B cell (primary cell): ENCODE measurements around the gene FYCO1. TPM values are rescaled to one million over a fixed set of nuclear protein-coding genes. Genes with fewer than 3 reads are reported as not detected.
A peak's percentile ranks its signal among the peaks of the same experiment; 100 is the strongest.

ENCODE experiments used
- ATAC-seq: fragments of 200-7000 bp; cut with Tn5 transposase; one replicate; pipeline ENCODE4 v1.10.0; 2021; ENCODE audit warnings: low read depth, mild to moderate bottlenecking, moderate number of reproducible peaks, moderate library complexity
- CTCF ChIA-PET: fragments of 350-600 bp; sonication (Branson Sonifier 250); formaldehyde crosslinking; loops from one replicate; lab custom pipeline; 2021; ENCODE audit warnings: antibody characterized with exemption, inconsistent platforms; lab: Charles Lee
- POLR2A ChIA-PET: fragments of 350-600 bp; sonication (Branson Sonifier 250); formaldehyde crosslinking; loops from one replicate; lab custom pipeline; 2021; ENCODE audit warnings: antibody characterized with exemption; lab: Charles Lee
- DNase-seq: peaks from one replicate; pipeline ENCODE4 v3.0.0; 2013
- H2AFZ ChIP-seq: 2 replicates; pipeline ENCODE4 v1.6.1; 2012; ENCODE audit warnings: mild to moderate bottlenecking, low read depth, low read length; ENCODE audit not compliant: insufficient read depth, poor library complexity, severe bottlenecking
- H3K27ac ChIP-seq, 2 donors: 1 replicate in 1 of 2; 2 replicates in 1 of 2; pipeline ENCODE4 v1.5.1; 2012 to 2013; ENCODE audit warnings: low read length in 2 of 2, mild to moderate bottlenecking in 2 of 2, moderate library complexity in 1 of 2
- H3K27me3 ChIP-seq, 4 experiments: fragments of 200-600 bp in 1 of 4; sonication (generic) in 1 of 4; replicated peaks in 1 of 4; 1 replicate in 2 of 4; 2 replicates in 2 of 4; pipeline versions ENCODE4 v1.6.1 to v1.7.0; 2013 to 2016; ENCODE audit warnings: low read length in 3 of 4, mild to moderate bottlenecking in 2 of 4, mixed read lengths in 1 of 4, moderate library complexity in 1 of 4; ENCODE audit not compliant: insufficient read depth in 4 of 4, control insufficient read depth in 3 of 4; ENCODE audit errors: control extremely low read depth in 1 of 4
- H3K36me3 ChIP-seq, 2 experiments: replicated peaks in 1 of 2; 1 replicate in 1 of 2; 2 replicates in 1 of 2; pipeline versions ENCODE4 v1.6.1 to v1.7.1; 2013; ENCODE audit warnings: low read length in 1 of 2; ENCODE audit not compliant: insufficient read depth in 2 of 2, control insufficient read depth in 1 of 2; ENCODE audit errors: control extremely low read depth in 1 of 2, extremely low read depth in 1 of 2
- H3K4me1 ChIP-seq, 2 donors: fragments of 200-600 bp in 1 of 2; sonication (generic) in 1 of 2; 1 replicate in 1 of 2; 2 replicates in 1 of 2; pipeline versions ENCODE4 v1.5.1 to v1.6.1; 2013 to 2017; ENCODE audit warnings: low read length in 2 of 2; ENCODE audit not compliant: control insufficient read depth in 2 of 2, insufficient read depth in 2 of 2
- H3K4me2 ChIP-seq: replicated peaks from 2 replicates; pipeline ENCODE3; 2012; ENCODE audit warnings: mild to moderate bottlenecking, low read depth, low read length; ENCODE audit not compliant: poor library complexity, severe bottlenecking
- H3K4me3 ChIP-seq, 5 experiments: fragments of 200-600 bp in 1 of 5; sonication (generic) in 1 of 5; 1 replicate in 3 of 5; 2 replicates in 2 of 5; pipeline versions ENCODE4 v1.5.1 to v1.7.0; 2011 to 2016; ENCODE audit warnings: low read length in 4 of 5, mild to moderate bottlenecking in 4 of 5, low read depth in 2 of 5, control low read depth in 1 of 5, moderate library complexity in 1 of 5; ENCODE audit not compliant: insufficient read depth in 1 of 5; ENCODE audit errors: control extremely low read depth in 1 of 5, extremely low read depth in 1 of 5
- H3K79me2 ChIP-seq: fragments of 200-600 bp; sonication (generic); one replicate; pipeline ENCODE4 v1.6.0; 2016; ENCODE audit warnings: low read length; ENCODE audit not compliant: control insufficient read depth, insufficient read depth
- H3K9ac ChIP-seq: fragments of 200-600 bp; sonication (generic); 2 replicates; pipeline ENCODE4 v1.6.1; 2017; ENCODE audit warnings: mild to moderate bottlenecking, low read length, moderate library complexity
- H3K9me3 ChIP-seq, 3 donors: one replicate each; pipeline versions ENCODE4 v1.6.1 to v1.7.1; 2013; ENCODE audit warnings: low read length in 2 of 3; ENCODE audit not compliant: control insufficient read depth in 2 of 3, insufficient read depth in 1 of 3; ENCODE audit errors: control extremely low read depth in 1 of 3
- H4K20me1 ChIP-seq: 2 replicates; pipeline ENCODE4 v1.6.0; 2012; ENCODE audit warnings: mild to moderate bottlenecking, low read length; ENCODE audit not compliant: insufficient read depth, control insufficient read depth, poor library complexity, severe bottlenecking
- H3K27ac Mint-ChIP-seq: one replicate; pipeline ENCODE4 v1.8.0; 2021; ENCODE audit warnings: mixed read lengths
- H3K27me3 Mint-ChIP-seq: one replicate; pipeline ENCODE4 v1.8.0; 2021; ENCODE audit warnings: mixed read lengths
- H3K4me1 Mint-ChIP-seq: one replicate; pipeline ENCODE4 v1.8.0; 2021; ENCODE audit warnings: mixed read lengths
- H3K4me3 Mint-ChIP-seq: one replicate; pipeline ENCODE4 v1.8.0; 2021; ENCODE audit warnings: mixed read lengths
- H3K9me3 Mint-ChIP-seq: one replicate; pipeline ENCODE4 v1.8.0; 2022; ENCODE audit warnings: mixed read lengths; ENCODE audit not compliant: insufficient read depth
- EZH2 ChIP-seq: IDR thresholded peaks from 2 replicates; pipeline ENCODE4 v1.6.1; 2012; ENCODE audit warnings: borderline replicate concordance, low read depth, mild to moderate bottlenecking, moderate library complexity, low read length; ENCODE audit not compliant: insufficient read depth, poor library complexity, severe bottlenecking
- whole genome bisulfite sequencing: methylation state at CpG from one replicate; pipeline ENCODE4 v1.1.5; 2013; ENCODE audit warnings: missing lambda C conversion rate; ENCODE audit not compliant: insufficient coverage; 5-methylcytosine and 5-hydroxymethylcytosine counted together
- intact Hi-C: fragments of 100-400 bp; cut with micrococcal nuclease; formaldehyde crosslinking; loops from one replicate; pipeline ENCODE4 v1.10.0; 2022
- polyA plus RNA-seq: library from polyadenylated mRNA; depleted of rRNA; stranded (reverse); fragments of >200 nt; gene quantifications from 2 replicates; pipeline ENCODE4 v1.2.3, GENCODE V29; 2012
- total RNA-seq, 2 donors: library from RNA; stranded (reverse); fragments of 120-200 nt in 1 of 2; gene quantifications; 1 replicate in 1 of 2; 2 replicates in 1 of 2; pipeline versions ENCODE4 v1.2.3 to v1.2.4, GENCODE V29; 2013 to 2022
- TF ChIP-seq, protein P1 (sequence below): fragments of 200-600 bp; IDR thresholded peaks from one replicate; pipeline ENCODE4 v1.8.0; 2022; ENCODE audit warnings: antibody characterized with exemption, mild to moderate bottlenecking

Gene FYCO1
- total and polyA plus RNA-seq, 2 donors (not counting 1 experiment from before 2014, with no cell fraction given), result 5.4 to 16.7 TPM

DNA sequence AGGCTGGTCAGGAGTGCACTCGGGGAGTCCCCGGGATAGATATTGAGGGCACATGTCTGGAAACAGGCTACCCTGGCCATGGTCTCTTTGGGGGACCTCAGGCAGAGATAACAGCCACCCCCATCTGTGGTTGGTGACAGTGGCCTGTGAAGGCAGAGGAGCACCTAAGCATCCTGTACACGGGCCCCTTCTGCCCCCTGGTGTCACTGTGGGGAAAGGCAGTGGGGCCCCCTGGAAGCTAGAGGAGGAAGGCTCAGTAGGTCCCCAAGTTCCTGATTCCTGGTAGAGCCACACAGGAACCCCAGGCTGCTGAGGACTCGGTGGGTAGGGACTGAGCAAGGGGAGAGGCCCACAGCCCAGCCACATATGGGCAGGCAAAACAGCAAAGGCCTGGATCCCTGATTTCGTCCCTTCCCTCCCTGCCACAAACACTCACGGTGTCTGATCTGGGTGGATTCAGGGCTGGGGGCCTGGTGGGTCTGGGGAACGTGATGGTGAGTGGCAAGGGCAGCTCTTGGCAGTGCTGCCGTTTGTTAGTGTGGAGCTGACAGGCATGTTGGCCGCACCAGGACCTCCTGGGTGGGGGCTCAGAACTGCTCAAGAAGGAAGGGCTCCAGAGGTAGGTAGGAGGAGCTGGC lies 66.5 kb downstream of the FYCO1 start:
- TF ChIP-seq EZH2, result no peak
- TF ChIP-seq, protein P1, sequence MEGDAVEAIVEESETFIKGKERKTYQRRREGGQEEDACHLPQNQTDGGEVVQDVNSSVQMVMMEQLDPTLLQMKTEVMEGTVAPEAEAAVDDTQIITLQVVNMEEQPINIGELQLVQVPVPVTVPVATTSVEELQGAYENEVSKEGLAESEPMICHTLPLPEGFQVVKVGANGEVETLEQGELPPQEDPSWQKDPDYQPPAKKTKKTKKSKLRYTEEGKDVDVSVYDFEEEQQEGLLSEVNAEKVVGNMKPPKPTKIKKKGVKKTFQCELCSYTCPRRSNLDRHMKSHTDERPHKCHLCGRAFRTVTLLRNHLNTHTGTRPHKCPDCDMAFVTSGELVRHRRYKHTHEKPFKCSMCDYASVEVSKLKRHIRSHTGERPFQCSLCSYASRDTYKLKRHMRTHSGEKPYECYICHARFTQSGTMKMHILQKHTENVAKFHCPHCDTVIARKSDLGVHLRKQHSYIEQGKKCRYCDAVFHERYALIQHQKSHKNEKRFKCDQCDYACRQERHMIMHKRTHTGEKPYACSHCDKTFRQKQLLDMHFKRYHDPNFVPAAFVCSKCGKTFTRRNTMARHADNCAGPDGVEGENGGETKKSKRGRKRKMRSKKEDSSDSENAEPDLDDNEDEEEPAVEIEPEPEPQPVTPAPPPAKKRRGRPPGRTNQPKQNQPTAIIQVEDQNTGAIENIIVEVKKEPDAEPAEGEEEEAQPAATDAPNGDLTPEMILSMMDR, result peak; percentile 81
- Mint-ChIP-seq H3K4me3 (no peak overlapping the region), H3K27ac (no peak overlapping the region), H3K9me3 (no peaks in the 10 kb centered on the region), H3K27me3 (no peaks in the 10 kb centered on the region), H3K4me1 (no peaks in the 10 kb centered on the region)
- no peaks in the 10 kb centered on the region for H3K4me1 ChIP-seq
- no peaks in the 10 kb centered on the region for H3K9me3 ChIP-seq
- peaks cover 13 to 69% of the 10 kb centered on the region in 2 experiments for H3K36me3 ChIP-seq
- no peaks in the 10 kb centered on the region for H3K79me2 ChIP-seq
- H3K4me2 ChIP-seq, result no peak overlapping the region
- CTCF ChIA-PET, result interaction anchor here (0.5 to 7.7 kb wide), 21 partner anchors 9 to 866 kb away, joined by 3 to 84 read pairs (median 4); no protein-coding TSS in a partner anchor
- ATAC-seq (peak; percentile 81), DNase-seq (peak; percentile 70)
- POLR2A ChIA-PET, result interaction anchor here (0.5 to 1.6 kb wide), 2 partner anchors 168 to 202 kb away, joined by 3 read pairs; no protein-coding TSS in a partner anchor
- WGBS, result 64% methylated on average over 7 of the region's 9 CpGs
- H3K27me3 ChIP-seq, result no peaks in the 10 kb centered on the region
- no peak overlapping the region for H3K4me3 ChIP-seq
- intact Hi-C loops, result loop anchor here (5.0 kb wide), 2 partner anchors 87 to 887 kb away; partner anchors contain the start of gene LZTFL1
- H3K9ac ChIP-seq, result no peak overlapping the region
- H4K20me1 ChIP-seq, result no peaks in the 10 kb centered on the region
- no peak overlapping the region for H2AFZ ChIP-seq
- H3K27ac ChIP-seq, result no peak overlapping the region

DNA sequence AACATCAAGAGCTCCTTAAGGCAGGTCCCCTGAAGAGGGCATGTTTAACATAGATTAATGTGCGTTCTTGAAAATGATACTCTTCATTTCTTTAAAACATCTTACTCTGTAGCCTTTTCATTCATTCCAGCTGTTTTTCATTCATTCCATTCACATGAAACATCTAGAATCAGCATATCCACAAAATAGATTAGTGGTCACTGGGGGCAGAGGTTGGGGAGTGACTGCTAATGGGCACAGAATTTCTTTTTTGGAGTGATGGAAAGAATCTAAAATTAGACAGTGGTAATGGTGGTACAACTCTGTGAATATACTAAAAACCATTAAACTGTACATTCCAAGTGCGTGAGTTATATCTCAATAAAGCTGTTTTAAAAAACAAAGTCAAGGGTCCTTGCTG lies 67.7 kb downstream of the FYCO1 start:
- H3K27ac Mint-ChIP-seq, result no peak overlapping the region
- intact Hi-C loops, result loop anchor here (5.0 kb wide), 2 partner anchors 86 to 886 kb away; partner anchors contain the start of gene LZTFL1
- Histone ChIP-seq H4K20me1 (no peaks in the 10 kb centered on the region), H3K4me3 (no peak overlapping the region), H3K4me2 (no peak overlapping the region), H3K79me2 (no peaks in the 10 kb centered on the region), H3K9ac (no peak overlapping the region), H2AFZ (no peak overlapping the region), H3K36me3 (peaks cover 13 to 74% of the 10 kb centered on the region in 2 experiments), H3K27ac (no peak overlapping the region), H3K9me3 (no peaks in the 10 kb centered on the region), H3K27me3 (no peaks in the 10 kb centered on the region), H3K4me1 (no peaks in the 10 kb centered on the region)
- no peaks in the 10 kb centered on the region for H3K4me1 Mint-ChIP-seq
- no peaks in the 10 kb centered on the region for H3K9me3 Mint-ChIP-seq
- no peaks in the 10 kb centered on the region for H3K27me3 Mint-ChIP-seq
- H3K4me3 Mint-ChIP-seq, result no peak overlapping the region
- CTCF ChIA-PET, result interaction anchor here (1.4 to 7.7 kb wide), 4 partner anchors 11 to 418 kb away, joined by 3 to 84 read pairs (median 14); no protein-coding TSS in a partner anchor
- DNase-seq (no peak), ATAC-seq (no peak)
- TF ChIP-seq EZH2, result no peak
- TF ChIP-seq, protein P1, result no peak
- POLR2A ChIA-PET, result no interaction called here
- 100% methylated on average over 1 of the region's 2 CpGs for WGBS
